ENCODE results near the gene FHIT.

DNA sequence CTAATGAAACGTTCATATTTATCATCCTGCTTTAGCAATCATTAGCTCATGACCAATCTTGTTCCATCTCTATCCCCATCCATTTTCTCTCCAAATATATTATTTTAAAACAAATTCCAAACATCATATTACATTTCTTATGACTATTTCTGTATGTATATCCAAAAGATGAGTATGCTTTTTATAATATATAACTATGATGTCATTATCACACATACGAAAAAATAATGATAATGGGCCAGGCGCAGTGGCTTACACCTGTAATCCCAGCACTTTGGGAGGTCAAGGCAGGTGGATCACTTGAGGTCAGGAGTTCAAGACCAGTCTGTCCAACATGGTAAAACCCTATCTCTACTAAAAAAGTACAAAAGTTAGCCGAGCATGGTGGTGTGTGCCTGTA is 280.4 kb downstream of the FHIT start:
- TF ChIP-seq GATA2 (IDR thresholded peaks at IDR 0.05; ENCODE audit: low read depth, low read length) (no peak), GATA3 (IDR thresholded peaks at IDR 0.05; ENCODE audit: low read depth, low read length) (no peak)

All from SH-SY5Y (cell line).